HG02588 (cell line): ENCODE results near the gene PTGS1.
"Not testable (repeated sequence)": the region's sequence is repeated elsewhere in the genome, so short reads cannot be mapped to it uniquely, and the experiment has no call there.

Experiments used
- ATAC-seq: cut with Tn5 transposase; IDR thresholded peaks from one replicate; pipeline ENCODE4 v1.9.1; 2021; ENCODE audit warnings: mild to moderate bottlenecking, moderate library complexity; ENCODE audit not compliant: unreplicated experiment

The PTGS1 gene

GRCh38 chr9:122394265-122395125 lies 23.7 kb downstream of the PTGS1 start:
- no peak for ATAC-seq

- no peak for ATAC-seq
These were observed 25.9 kb downstream of the PTGS1 start for GRCh38 chr9:122396614-122397148.

DNA sequence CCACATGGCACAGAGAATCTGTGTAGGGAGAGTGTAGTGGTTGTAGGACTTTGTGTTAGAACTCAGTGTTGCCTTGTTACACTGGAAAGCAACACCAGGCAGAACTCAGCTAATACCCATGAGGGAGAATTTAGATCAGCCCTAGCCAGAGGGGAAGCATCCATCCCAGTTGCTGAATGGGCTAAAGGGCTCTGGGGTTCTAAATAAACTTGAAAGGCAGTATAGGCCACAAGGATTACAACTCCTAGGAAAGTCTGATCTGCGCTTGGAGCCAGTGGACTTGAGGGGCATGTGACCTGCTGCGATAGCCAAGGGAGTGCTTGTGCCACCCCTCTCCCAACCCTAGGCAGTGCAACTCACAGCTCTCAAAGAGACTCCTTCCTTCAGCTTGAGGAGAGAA lies 26.9 kb downstream of the PTGS1 start:
- ATAC-seq = no peak

GRCh38 chr9:122398371-122398924 lies 27.6 kb downstream of the PTGS1 start:
- ATAC-seq = no peak

GRCh38 chr9:122401896-122402295 lies 31.1 kb downstream of the PTGS1 start:
- no peak for ATAC-seq

- no peak for ATAC-seq
These were observed 31.6 kb downstream of the PTGS1 start for GRCh38 chr9:122402403-122402871.

DNA sequence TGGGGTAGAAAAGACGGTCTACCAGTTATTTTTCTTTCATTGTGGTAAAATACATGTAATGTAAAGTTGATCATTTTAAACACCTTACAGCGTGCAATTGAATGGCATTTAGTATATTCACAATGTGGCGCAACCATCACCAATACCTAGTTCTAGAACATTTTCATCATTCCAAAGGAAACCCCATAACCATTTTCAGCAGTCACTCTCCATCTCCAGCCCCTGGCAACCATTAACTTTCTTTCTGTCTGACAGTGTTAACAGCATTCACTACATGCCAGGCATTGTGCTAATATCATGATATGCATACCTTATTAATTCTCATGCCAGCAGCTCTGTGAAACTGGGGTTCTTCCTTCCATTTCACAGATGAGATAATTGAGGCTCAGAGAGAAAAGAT lies 32.0 kb downstream of the PTGS1 start:
- no peak for ATAC-seq

DNA sequence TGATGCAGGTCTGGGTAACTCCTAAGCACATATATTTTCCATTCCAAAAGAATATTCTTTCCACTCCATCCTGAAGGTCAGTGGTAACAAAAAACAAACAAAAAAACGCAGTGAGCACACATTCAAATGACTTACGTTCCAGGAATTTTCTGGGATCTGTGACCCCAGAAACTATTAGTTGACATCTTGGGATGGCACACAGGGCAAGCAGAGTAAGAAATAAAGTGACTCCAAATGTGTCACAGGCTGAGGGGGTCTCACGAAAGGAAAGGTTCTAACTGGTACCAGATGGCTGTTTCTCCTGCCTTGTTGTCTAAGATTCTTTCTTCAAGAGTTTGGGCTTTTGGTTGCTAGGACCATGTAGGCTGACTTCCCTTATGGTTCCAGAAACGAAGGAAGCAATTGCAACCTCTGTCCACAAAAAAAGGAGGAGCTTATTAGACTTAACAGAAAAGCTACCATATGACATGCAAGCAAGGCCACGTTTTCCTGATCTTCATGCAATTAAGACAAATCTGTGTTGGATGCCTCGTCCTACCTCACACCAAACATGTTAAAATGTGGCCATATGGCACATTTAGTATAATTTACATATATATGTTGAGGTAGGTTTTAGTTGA lies 32.7 kb downstream of the PTGS1 start:
- ATAC-seq = no peak

GRCh38 chr9:122405304-122406069 lies 34.7 kb downstream of the PTGS1 start:
- not testable (repeated sequence) for ATAC-seq

- no peak for ATAC-seq
These were observed 35.5 kb downstream of the PTGS1 start for GRCh38 chr9:122406070-122406890.

GRCh38 chr9:122414108-122414507 lies 43.3 kb downstream of the PTGS1 start:
- ATAC-seq = not testable (repeated sequence)

- ATAC-seq = no peak
These were observed 47.2 kb downstream of the PTGS1 start for GRCh38 chr9:122418016-122418415.

- ATAC-seq = no peak
These were observed 49.5 kb downstream of the PTGS1 start for GRCh38 chr9:122420315-122420714.

GRCh38 chr9:122425087-122425486 lies 54.3 kb downstream of the PTGS1 start:
- no peak for ATAC-seq

DNA sequence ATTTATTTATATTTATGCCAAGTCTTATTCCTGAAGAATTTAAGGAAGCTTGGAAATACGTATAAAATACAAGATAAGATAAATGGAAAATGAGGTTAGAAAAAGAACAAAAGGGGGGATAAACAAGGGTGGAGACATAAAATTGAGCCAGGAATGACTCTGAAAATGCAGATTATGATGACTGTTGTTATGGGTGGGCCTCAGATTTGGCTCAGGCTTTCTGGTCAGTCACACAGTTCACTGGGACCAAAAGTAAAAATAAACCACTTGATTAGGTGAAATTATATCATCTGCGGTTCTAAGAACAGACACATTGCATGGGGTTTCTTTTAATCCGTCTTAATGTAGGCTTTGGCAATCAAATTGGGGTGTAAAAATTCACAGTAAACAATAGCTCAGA lies 55.9 kb downstream of the PTGS1 start:
- ATAC-seq = no peak

GRCh38 chr9:122442568-122442967 lies 71.7 kb downstream of the PTGS1 start:
- ATAC-seq = no peak

GRCh38 chr9:122444041-122444733 lies 73.4 kb downstream of the PTGS1 start:
- no peak for ATAC-seq
